Stimulated activated CD8-positive, alpha-beta memory T cell treated with anti-CD3 and anti-CD28 coated beads, Interleukin-12 subunit alpha, Interleukin-12 subunit beta, amount 100 ng/mL, for 24 hours (primary cell): ENCODE measurements around the gene AKAP11.

ENCODE experiments used
- DNase-seq: peaks from one replicate; pipeline ENCODE4 v3.0.0-alpha.2; 2020; ENCODE audit errors: extremely low read depth

AKAP11 gene

GRCh38 chr13:42334329-42334706, 62.4 kb downstream of the AKAP11 start:
- DNase-seq = no peak

- no peak for DNase-seq
Observed at GRCh38 chr13:42337808-42338600, 66.1 kb downstream of the AKAP11 start.

GRCh38 chr13:42345367-42345766, 73.4 kb downstream of the AKAP11 start:
- no peak for DNase-seq

DNA sequence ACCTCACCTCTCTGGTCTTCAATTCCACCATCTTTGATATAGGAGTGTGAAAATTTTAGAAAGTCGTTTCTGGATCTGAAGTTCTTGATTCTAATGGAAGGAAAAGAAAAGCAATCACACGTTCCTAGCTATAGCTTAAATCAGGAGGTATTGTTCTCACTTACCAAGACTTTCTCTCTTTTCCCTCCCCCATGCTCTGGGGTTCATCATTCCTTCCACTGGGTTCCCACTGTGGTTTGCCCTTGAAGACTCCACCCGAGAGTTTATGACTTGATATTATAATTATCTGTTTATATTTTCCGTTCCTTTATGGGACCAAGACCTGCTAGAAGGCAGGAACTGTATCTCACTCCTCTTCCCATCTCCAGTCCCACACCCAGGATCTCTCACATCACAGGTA, 76.6 kb downstream of the AKAP11 start:
- DNase-seq = no peak

DNA sequence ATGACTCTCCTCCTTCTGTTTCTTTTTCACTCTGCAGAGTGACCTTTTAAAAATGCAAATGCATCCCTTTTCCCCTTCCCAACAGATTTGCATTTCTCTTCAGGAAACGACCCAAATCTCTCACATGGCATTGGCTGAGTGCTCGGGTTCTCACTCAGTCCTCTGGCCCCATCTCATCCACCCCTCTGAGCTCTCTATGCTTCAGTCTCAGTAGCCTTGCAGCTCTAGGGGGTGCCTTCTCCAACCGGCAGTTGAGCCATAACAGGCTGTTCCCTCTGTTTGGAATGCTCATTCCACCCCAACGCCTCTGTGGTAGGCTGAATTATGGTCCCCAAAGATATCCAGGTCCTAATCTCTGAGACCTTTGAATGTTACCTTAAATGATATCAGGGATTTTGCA, 78.2 kb downstream of the AKAP11 start:
- no peak for DNase-seq

DNA sequence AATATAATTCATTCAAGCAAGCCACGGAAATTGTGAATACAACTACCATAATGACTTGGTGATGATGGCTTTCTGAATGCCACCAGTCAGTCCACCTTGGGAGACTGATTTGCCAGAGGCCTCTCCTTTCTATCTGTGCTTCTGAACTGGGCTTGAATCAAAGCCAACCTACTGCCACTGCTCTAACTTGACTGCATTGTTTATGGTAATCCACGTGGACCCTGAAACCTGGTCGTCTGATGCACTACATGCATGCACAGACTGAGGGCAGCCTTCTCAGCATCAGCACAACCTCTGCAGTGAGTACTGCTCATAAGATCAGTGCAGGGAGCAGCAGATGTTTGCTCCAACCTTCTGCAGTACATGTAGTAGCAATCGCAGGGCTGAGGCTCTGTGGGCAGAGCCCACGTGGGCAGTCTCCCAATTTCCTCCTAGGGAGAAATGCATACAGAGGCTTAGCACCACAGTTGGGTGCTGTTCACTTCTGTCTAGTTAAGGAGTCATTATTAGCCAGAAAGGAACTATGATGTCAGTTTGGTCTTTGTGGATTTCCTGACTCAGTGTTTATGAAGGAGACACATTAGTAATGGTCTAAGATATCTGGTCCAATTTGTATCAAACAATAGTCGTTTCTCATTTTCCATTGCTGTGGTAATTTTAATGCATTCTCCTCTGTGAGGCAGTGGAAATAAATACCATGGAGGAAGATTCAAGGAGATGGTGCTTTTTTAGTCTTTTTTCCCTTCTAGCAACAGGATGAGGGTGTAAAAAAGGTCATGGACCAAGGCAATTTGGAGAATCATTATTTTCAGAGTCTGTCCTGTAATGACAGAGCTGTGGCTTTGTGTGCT, 82.5 kb downstream of the AKAP11 start:
- no peak for DNase-seq

- DNase-seq = no peak
Observed at GRCh38 chr13:42355092-42355485, 83.1 kb downstream of the AKAP11 start.

DNA sequence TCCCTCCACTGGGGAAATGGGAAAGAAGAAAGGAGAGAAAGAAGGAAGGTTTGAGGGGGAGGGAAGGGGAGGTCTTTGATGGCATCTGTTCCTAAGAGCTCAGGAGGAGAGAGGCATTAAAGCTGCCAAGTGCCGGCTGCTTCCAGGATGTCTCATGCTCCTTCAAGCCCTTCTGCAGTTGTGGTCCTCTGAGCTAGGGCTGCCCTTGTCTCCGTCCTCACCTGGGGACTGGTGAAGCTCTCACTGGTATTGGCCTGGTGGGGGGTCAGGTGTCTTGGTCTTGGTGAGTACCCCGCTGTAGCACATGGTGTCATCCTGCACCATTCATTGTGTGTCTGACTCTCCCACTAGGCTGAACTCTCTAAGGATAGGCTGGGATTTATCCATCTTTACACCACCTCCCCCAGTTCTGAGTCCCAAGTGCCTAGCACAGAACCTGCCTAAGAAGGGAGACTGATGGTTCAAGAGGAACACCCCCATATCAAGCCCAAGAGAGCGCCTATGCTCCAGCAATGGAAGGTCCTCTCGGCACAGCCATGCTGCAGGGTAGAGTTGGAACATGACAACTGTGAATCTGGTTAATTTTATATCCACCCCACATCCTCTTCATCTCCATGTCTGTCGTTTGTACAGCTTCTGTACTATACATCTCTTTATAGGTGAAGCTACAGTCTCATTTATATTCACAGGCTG, 83.7 kb downstream of the AKAP11 start:
- no peak for DNase-seq

GRCh38 chr13:42356184-42356575, 84.2 kb downstream of the AKAP11 start:
- DNase-seq = no peak

- no peak for DNase-seq
Observed at GRCh38 chr13:42360046-42360574, 88.2 kb downstream of the AKAP11 start.

DNA sequence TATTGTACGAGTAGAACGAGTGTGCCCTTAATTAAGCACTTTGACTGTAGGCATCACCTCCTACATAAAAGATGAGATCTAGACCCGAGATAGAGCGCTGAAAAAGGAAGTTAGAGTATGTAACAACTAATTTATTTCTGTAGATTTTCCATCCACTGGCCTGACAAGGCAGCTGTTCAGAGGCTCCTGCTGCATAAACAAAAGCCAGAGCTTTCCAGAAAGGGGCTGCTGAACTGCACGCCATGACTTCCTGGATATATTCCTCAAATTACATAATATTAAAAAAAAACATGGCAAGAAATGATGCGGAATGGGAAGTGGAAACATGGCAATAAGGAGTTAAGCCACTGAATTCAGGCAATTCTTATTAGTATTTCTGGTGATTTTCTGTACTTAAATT, 89.7 kb downstream of the AKAP11 start:
- DNase-seq = no peak

DNA sequence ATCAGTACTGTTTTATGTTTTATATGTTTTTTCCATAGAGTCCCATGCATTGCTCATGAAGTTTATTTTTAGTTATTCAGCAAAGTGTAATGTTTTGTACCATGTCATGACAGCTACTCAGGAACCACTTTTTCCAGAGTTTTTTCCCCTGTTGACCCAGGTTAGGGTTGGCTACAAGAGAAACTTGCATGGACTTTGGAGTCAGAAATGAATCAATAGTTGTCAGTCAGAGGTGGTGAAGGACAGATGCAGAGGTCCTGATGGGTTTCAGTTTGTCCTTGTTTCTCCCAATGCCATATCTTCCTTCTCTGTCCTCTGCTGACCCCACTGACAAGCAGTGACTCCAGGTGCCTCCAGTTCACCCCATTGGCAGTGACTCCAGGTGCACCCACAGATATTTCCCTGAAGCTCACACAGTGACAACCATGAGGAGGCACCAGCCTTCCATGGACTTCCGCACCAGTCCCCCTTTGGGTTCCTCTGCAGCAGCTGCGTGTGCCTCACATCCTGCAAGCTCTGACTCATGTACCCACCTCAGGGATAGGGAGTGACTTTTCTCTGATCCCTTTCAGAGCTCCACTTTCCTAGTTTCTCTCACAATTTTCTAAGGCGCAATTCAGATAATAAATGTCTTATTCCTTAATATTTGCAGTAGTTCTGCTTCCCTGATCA, 92.1 kb downstream of the AKAP11 start:
- no peak for DNase-seq

DNA sequence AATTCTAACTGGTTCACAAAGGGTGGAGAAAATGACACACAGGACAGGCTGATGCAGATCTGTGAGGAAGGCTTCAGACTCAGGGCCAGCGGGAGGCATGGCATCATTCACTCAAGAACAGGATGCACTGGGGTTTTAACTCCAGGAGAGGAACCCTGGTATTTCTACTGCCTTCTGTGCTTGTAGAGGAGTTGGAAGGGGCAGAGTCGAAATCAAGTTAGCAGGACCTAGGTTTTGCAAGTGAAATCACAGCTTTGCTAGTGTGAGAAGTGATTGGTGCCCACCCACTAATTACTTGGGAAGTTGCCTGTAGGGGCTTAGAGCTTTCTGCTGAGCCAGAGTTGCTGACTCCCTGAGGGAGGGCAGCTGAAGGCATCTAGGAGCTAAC, 92.7 kb downstream of the AKAP11 start:
- no peak for DNase-seq

- DNase-seq = no peak
Observed at GRCh38 chr13:42367831-42368230, 95.9 kb downstream of the AKAP11 start.

- DNase-seq = no peak
Observed at GRCh38 chr13:42369071-42369797, 97.3 kb downstream of the AKAP11 start.

GRCh38 chr13:42370229-42370628, 98.3 kb downstream of the AKAP11 start:
- DNase-seq = no peak
